ENCODE data around the gene SLC39A2. TPM values are rescaled to one million over a fixed set of nuclear protein-coding genes. Genes with fewer than 3 reads are reported as not detected.

The SLC39A2 gene
- total RNA-seq, 6 experiments from 2014 or later, result 0.15 TPM; not detected in 5

DNA sequence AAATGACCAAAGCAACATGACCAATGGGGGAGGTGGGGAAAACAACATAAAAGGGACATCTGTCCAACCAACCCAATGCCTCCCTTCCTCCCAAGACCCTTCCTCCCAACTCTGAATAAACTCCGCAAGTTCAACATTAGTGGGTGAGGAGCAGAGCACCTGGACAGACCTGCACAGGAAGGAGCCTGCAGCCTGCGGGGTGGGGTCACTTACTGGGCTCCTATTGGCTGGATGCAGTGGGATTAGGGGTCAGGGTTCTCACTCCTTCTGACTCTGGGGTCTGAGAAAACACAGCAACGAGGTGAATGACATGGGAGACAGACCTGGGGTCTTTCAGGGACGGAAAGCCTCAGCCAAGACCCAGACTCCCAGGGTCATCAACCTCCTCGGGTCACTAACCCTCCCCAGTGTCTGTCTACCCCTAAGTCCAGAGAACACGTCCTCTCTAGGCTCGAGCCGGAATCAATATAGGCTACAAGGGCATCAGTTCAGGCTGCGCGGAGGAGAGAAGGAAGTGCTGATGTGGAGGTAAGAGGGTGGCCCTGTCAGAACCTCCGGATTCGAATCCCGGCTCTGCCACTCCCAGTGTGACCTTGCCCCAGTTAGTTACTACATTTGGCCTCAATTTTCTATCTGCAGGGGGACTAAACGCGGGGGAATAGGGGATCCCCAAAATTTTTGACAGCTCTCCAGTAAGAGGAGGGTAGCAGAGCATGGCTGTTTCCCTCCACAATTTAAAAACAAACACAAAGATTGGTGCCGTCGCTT lies 24.9 kb downstream of the SLC39A2 start:
- peaks cover 51% of the 10 kb centered on the region for H3K27me3 Mint-ChIP-seq (ENCODE audit: insufficient read depth)
- no peak for DNase-seq

DNA sequence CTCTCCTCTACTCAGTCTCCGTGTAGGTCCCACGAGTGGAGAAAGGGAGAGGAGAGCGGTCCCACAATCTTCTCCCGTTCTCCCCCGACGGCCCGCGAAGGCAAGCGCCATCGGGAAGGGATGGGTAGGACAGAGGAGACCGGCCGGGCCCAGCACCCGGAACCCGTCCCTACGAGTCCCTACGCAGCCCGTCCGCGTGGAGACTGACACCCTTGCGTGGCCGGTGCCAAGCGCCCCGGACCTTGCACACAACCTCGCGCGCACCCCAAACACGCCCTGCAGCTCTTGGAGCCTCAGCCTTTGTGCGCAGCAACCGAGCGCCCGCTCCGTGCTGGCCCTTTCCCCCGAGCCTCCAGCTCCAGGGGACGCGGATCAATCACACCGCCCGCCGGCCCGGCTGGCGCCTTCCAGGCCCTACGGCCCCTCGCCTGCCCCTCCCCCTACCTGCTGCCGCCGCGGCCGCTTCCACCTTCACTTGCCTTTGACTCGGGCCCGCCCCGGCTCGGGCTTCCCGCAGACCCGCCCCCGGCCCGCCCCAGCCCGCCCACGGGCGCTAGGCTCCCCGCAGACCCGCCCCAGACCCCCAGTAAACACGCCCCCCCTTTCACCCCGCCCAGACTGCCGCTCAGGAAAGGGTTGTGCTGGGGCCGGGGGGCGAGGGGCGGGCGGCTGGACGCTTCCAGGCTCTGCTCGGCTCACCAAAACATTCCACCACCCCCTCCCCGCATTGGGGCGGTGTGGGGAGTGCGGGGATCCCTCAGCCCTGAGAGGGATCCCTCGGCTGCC lies 25.7 kb downstream of the SLC39A2 start, which contains the start of gene NDRG2:
TSS of gene NDRG2 (minus strand) at position 477 of the 786 bp plus-strand sequence. CDS start 1,746 bp downstream, outside the sequence.
- TF ChIP-seq, protein P1, sequence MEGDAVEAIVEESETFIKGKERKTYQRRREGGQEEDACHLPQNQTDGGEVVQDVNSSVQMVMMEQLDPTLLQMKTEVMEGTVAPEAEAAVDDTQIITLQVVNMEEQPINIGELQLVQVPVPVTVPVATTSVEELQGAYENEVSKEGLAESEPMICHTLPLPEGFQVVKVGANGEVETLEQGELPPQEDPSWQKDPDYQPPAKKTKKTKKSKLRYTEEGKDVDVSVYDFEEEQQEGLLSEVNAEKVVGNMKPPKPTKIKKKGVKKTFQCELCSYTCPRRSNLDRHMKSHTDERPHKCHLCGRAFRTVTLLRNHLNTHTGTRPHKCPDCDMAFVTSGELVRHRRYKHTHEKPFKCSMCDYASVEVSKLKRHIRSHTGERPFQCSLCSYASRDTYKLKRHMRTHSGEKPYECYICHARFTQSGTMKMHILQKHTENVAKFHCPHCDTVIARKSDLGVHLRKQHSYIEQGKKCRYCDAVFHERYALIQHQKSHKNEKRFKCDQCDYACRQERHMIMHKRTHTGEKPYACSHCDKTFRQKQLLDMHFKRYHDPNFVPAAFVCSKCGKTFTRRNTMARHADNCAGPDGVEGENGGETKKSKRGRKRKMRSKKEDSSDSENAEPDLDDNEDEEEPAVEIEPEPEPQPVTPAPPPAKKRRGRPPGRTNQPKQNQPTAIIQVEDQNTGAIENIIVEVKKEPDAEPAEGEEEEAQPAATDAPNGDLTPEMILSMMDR (IDR thresholded peaks at IDR 0.05), result no peak
- Mint-ChIP-seq H3K4me1 (ENCODE audit: low read depth) (no peaks in the 10 kb centered on the region), H3K9me3 (no peaks in the 10 kb centered on the region), H3K27ac (no peak within 1 kb of the TSS), H3K4me3 (peak within 1 kb of the TSS; percentile 44; the same call in 1 of the 2 replicates), H3K36me3 (ENCODE audit: low read depth) (no peaks in the 10 kb centered on the region), H3K27me3 (ENCODE audit: insufficient read depth) (peaks cover 51% of the 10 kb centered on the region)
- no peak for DNase-seq

More for the DNA sequence above, 24.9 kb downstream of the SLC39A2 start:
- Mint-ChIP-seq H3K27ac (no peak overlapping the region), H3K36me3 (ENCODE audit: low read depth) (no peaks in the 10 kb centered on the region), H3K4me1 (ENCODE audit: low read depth) (peaks cover 6% of the 10 kb centered on the region), H3K9me3 (no peaks in the 10 kb centered on the region), H3K4me3 (no peak overlapping the region)
- TF ChIP-seq, protein P1 (IDR thresholded peaks at IDR 0.05), result no peak

DNA sequence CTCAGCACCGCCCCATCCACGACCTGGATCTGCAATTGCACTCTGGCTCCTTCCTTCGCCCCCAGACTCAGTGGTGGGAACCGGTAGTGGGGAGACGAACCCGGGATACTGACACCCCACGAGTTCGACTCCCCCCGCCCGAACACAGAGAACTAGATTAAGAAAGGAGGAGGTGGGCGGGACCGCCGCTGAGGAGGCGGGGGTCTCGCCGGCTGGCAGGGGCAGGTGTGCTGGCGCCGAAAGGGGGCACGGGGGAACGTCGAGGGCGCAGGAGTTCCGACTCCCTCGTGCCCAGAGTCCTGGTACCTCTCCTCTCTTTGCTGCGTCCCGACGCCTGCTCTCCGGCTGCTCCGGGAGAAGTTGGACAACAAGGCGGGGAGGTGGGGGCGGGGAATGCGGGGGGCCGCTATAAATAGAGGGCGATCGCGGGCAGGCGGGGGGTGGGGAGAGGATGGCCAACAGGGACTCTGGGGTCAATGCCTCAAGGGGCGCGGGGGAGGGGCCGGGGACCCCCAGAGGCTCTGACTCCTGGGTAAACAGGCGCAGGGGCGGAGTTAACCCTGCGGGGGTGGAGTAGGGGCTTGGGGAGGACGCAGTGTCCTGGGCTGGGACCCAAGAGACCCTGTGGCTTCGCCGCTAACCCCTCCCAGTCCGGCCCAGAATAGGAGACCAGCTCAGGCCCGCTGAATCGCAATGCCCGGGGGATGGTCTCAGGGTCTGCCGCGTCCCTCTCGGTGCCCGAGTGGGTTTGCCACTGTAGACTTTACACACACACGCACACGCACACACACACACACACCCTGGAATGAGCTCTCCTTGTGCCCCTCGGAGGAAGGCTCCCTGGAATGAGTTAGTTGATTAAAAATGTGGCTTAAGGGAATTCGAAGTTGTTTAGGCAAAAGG lies 26.5 kb downstream of the SLC39A2 start:
- H3K4me3 Mint-ChIP-seq, result peak overlapping the region; percentile 44; the same call in 1 of the 2 replicates
- DNase-seq, result no peak
- no peaks in the 10 kb centered on the region for H3K4me1 Mint-ChIP-seq (ENCODE audit: low read depth)
- H3K27me3 Mint-ChIP-seq (ENCODE audit: insufficient read depth), result peaks cover 53% of the 10 kb centered on the region
- H3K27ac Mint-ChIP-seq, result no peak overlapping the region
- no peaks in the 10 kb centered on the region for H3K36me3 Mint-ChIP-seq (ENCODE audit: low read depth)
- no peaks in the 10 kb centered on the region for H3K9me3 Mint-ChIP-seq
- TF ChIP-seq, protein P1 (IDR thresholded peaks at IDR 0.05), result no peak

DNA sequence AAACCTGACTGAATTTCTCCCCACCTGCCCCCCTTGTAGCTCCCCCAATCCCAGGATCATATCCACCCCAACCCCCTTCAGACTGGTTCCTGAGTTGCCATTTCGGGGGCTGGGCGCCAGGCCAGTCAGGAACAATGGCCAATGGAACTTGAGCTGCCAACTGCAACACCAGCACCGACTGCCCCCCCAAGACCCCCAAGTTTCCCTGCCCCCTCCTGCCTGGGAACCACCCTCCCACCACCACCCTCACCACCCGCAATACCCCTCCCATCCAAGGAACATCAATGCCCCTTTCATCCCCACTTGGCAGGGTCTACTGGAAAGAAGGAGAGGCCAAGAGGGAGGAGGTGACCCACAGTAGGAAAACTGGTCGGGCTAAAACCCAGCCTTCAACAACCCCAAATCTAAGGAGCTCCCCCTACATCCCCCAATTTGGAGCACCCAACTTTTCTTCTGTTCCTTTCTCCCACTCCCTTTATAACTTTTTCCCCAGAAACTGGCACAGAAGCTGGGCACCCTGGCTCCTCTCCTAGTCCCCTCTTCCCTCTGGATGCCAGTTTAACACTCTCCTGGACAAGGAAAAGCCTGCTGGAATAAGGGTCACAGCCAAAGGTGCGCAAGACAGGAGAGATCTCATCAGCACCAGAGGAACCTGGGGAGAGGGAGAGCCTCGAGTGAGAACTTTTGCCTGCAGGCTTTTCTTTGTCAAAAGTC lies 27.3 kb downstream of the SLC39A2 start:
- Mint-ChIP-seq H3K9me3 (no peaks in the 10 kb centered on the region), H3K27me3 (ENCODE audit: insufficient read depth) (peaks cover 49% of the 10 kb centered on the region), H3K4me1 (ENCODE audit: low read depth) (no peaks in the 10 kb centered on the region), H3K36me3 (ENCODE audit: low read depth) (no peaks in the 10 kb centered on the region), H3K4me3 (no peak overlapping the region), H3K27ac (no peak overlapping the region)
- TF ChIP-seq, protein P1 (IDR thresholded peaks at IDR 0.05), result no peak
- no peak for DNase-seq

DNA sequence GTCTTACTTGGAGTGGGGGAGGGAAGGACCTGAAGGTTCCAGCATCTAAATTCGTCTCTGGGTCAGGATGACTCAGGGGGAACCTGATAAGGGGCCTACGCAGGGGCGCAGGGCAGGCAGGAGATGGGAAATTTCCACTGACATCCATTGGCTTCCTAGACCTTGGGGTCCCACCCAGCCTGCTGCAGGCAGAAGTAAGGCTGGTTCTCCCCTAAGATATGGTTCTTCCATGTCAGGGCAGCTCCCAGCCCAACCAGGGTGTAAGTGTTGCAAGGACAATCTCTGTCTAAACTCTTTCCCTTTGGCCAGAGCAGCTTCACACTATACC lies 27.9 kb downstream of the SLC39A2 start:
- DNase-seq, result no peak
- TF ChIP-seq, protein P1 (IDR thresholded peaks at IDR 0.05), result no peak
- no peak overlapping the region for H3K4me3 Mint-ChIP-seq
- no peaks in the 10 kb centered on the region for H3K9me3 Mint-ChIP-seq
- no peak overlapping the region for H3K27ac Mint-ChIP-seq
- no peaks in the 10 kb centered on the region for H3K4me1 Mint-ChIP-seq (ENCODE audit: low read depth)
- peaks cover 47% of the 10 kb centered on the region for H3K27me3 Mint-ChIP-seq (ENCODE audit: insufficient read depth)
- H3K36me3 Mint-ChIP-seq (ENCODE audit: low read depth), result no peaks in the 10 kb centered on the region
